Measurements from ENCODE around the gene FAM169A.

- TF ChIP-seq, protein P1, sequence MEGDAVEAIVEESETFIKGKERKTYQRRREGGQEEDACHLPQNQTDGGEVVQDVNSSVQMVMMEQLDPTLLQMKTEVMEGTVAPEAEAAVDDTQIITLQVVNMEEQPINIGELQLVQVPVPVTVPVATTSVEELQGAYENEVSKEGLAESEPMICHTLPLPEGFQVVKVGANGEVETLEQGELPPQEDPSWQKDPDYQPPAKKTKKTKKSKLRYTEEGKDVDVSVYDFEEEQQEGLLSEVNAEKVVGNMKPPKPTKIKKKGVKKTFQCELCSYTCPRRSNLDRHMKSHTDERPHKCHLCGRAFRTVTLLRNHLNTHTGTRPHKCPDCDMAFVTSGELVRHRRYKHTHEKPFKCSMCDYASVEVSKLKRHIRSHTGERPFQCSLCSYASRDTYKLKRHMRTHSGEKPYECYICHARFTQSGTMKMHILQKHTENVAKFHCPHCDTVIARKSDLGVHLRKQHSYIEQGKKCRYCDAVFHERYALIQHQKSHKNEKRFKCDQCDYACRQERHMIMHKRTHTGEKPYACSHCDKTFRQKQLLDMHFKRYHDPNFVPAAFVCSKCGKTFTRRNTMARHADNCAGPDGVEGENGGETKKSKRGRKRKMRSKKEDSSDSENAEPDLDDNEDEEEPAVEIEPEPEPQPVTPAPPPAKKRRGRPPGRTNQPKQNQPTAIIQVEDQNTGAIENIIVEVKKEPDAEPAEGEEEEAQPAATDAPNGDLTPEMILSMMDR (IDR thresholded peaks at IDR 0.05) = no peak
- TF ChIP-seq POLR2AphosphoS5 (IDR thresholded peaks at IDR 0.05) (no peak), POLR2A (IDR thresholded peaks at IDR 0.05) (no peak)
These were observed 30.9 kb upstream of the FAM169A start for GRCh38 chr5:74897049-74897448.

Data from suprapubic skin (tissue), 4 donors.